ENCODE results near the gene CDA. TPM values are rescaled to one million over a fixed set of nuclear protein-coding genes. Genes with fewer than 3 reads are reported as not detected.

CDA gene
- total and polyA plus RNA-seq, 2 of the 8 experiments (the other 6 are each of a cell fraction or from before 2014, with no cell fraction given) = 4.4 to 11.3 TPM

DNA sequence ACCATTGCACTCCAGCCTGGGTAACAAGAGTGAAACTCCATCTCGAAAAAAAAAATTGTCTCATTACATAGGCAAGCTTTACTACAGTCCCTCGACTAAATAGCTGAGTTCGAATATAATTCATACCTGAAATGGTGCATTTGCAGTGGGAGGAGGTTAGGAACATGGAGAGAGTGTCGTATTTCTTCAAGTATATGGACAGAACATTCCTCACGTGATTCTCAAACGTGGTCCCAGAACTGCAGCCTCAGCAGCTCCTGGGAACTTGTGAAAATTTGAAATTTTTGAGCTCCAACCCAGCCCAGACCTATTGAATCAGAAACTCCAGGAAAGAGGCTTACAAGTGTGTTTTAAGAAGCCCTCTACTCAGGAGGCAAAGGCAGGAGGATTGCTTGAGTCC, 7.2 kb downstream of the CDA start:
- ChIA-PET POLR2A (ENCODE audit: partially characterized antibody) (interaction anchor here (2.9 kb wide), 1 partner anchor 13 kb away, joined by 8 read pairs; no protein-coding TSS in a partner anchor), CTCF (ENCODE audit: partially characterized antibody) (interaction anchor here (0.9 to 2.0 kb wide), 6 partner anchors 17 to 73 kb away, joined by 3 to 7 read pairs (median 3); no protein-coding TSS in a partner anchor)
- Histone ChIP-seq H2AFZ (ENCODE audit: low read length) (no peak overlapping the region), H3K4me3 (ENCODE audit: extremely low read depth in 1 of 4, insufficient read depth in 2 of 4, low read depth in 3 of 4, low read length in 4 of 4) (no peak overlapping the region), H4K8ac (ENCODE audit: extremely low read depth, insufficient read depth, low read length) (no peak overlapping the region), H3K23ac (ENCODE audit: insufficient read length) (no peak overlapping the region), H4K20me1 (replicated peaks in 1 of 2; ENCODE audit: control insufficient read depth in 1 of 2, insufficient read depth in 2 of 2, low read length in 2 of 2) (no peaks in the 10 kb centered on the region), H3K79me1 (ENCODE audit: low read depth, low read length) (no peaks in the 10 kb centered on the region), H3K23me2 (ENCODE audit: low read depth, low read length) (no peaks in the 10 kb centered on the region; the same call in 1 of the 2 replicates), H3K4me1 (replicated peaks in 1 of 4; ENCODE audit: control insufficient read depth in 3 of 4, insufficient read depth in 4 of 4, low read length in 3 of 4) (no peaks in the 10 kb centered on the region), H3K36me3 (ENCODE audit: control insufficient read depth in 2 of 4, insufficient read depth in 4 of 4, low read length in 3 of 4) (no peaks in the 10 kb centered on the region), H2AK5ac (ENCODE audit: low read depth, low read length) (no peak overlapping the region), H3K18ac (ENCODE audit: extremely low read depth, low read length) (no peak overlapping the region), H3K79me2 (ENCODE audit: control insufficient read depth in 1 of 2, insufficient read depth in 2 of 2, low read length in 2 of 2) (no peaks in the 10 kb centered on the region), H3K27ac (ENCODE audit: low read depth, low read length) (no peak overlapping the region), H3K4me2 (ENCODE audit: insufficient read depth in 1 of 2, low read depth in 2 of 2, low read length in 2 of 2) (no peak overlapping the region), H2BK120ac (replicated peaks; ENCODE audit: low read depth, low read length) (no peak overlapping the region), H4K5ac (ENCODE audit: insufficient read length, low read depth, low read length) (no peak overlapping the region), H2BK15ac (ENCODE audit: low read length) (no peak overlapping the region), H3K4ac (replicated peaks; ENCODE audit: insufficient read length, low read depth, low read length) (no peak overlapping the region), H3K14ac (ENCODE audit: insufficient read length) (no peak overlapping the region), H2BK20ac (ENCODE audit: low read length) (no peak overlapping the region), H4K91ac (replicated peaks; ENCODE audit: insufficient read length, low read length) (no peak overlapping the region), H3K9ac (replicated peaks in 1 of 4; ENCODE audit: extremely low read depth in 1 of 4, low read depth in 3 of 4, low read length in 3 of 4) (no peak overlapping the region), H2BK12ac (ENCODE audit: low read depth, low read length) (no peak overlapping the region), H3K9me3 (ENCODE audit: insufficient read depth in 2 of 2, low read depth in 1 of 2, low read length in 1 of 2) (no peaks in the 10 kb centered on the region), H3K56ac (replicated peaks; ENCODE audit: insufficient read length, low read depth, low read length) (no peak overlapping the region), H3K27me3 (replicated peaks in 1 of 4; ENCODE audit: control insufficient read depth in 3 of 4, extremely low read depth in 1 of 4, insufficient read depth in 3 of 4, low read length in 3 of 4) (no peaks in the 10 kb centered on the region), H2BK5ac (ENCODE audit: low read depth, low read length) (no peak overlapping the region)
- TF ChIP-seq POU5F1 (IDR thresholded peaks at IDR 0.05; ENCODE audit: low read depth, low read length) (no peak), ASH2L (IDR thresholded peaks at IDR 0.05; ENCODE audit: low read length) (no peak)
- no peak for FAIRE-seq
- no peak for DNase-seq (ENCODE audit: low read depth in 1 of 2, low spot score in 2 of 2)
- WGBS, 2 experiments (ENCODE audit: extremely low coverage in 1 of 2, insufficient coverage in 1 of 2, insufficient read length in 1 of 2, insufficient replicate concordance in 2 of 2, low coverage in 1 of 2, low lambda C conversion rate in 2 of 2, missing lambda C conversion rate in 1 of 2) = 80% methylated on average over 6 of the region's 6 CpGs; no CpG with 5 or more reads in 1 of the 2 experiments

All from H1 (cell line).